SJSA1 (cell line): ENCODE measurements around the gene TREX2. TPM values are rescaled to one million over a fixed set of nuclear protein-coding genes. Genes with fewer than 3 reads are reported as not detected.

Experiments
- DNase-seq, 2 experiments: peaks; one replicate each; pipeline ENCODE4 v3.0.0-alpha.2; 2015 to 2020; ENCODE audit warnings: low spot score in 2 of 2, low read depth in 1 of 2
- H3K27ac ChIP-seq: fragments of 250-450 bp; sonication (Bioruptor Pico); 2 replicates; pipeline ENCODE4 v1.5.1; 2020; ENCODE audit warnings: mild to moderate bottlenecking, moderate library complexity
- H3K27me3 ChIP-seq: fragments of 250-450 bp; sonication (Bioruptor Pico); replicated peaks from 2 replicates; pipeline ENCODE4 v1.5.1; 2020; ENCODE audit warnings: mild to moderate bottlenecking, moderate library complexity
- H3K36me3 ChIP-seq: fragments of 250-450 bp; sonication (Bioruptor Pico); 2 replicates; pipeline ENCODE4 v1.5.1; 2020; ENCODE audit warnings: mild to moderate bottlenecking
- H3K4me1 ChIP-seq: fragments of 250-450 bp; sonication (Bioruptor Pico); replicated peaks from 2 replicates; pipeline ENCODE4 v1.6.1; 2021; ENCODE audit warnings: mild to moderate bottlenecking
- H3K4me3 ChIP-seq: fragments of 250-450 bp; sonication (Bioruptor Pico); 2 replicates; pipeline ENCODE4 v1.5.1; 2020; ENCODE audit warnings: mild to moderate bottlenecking
- H3K9me3 ChIP-seq: fragments of 250-450 bp; sonication (Bioruptor Pico); replicated peaks from 2 replicates; pipeline ENCODE4 v1.5.1; 2020; ENCODE audit warnings: mild to moderate bottlenecking
- total RNA-seq: library from RNA; depleted of rRNA; stranded (reverse); fragments of >200 nt; shearing (Covaris generic); gene quantifications from 2 replicates; pipeline ENCODE4 v1.2.3, GENCODE V29; 2014

Gene TREX2
- total RNA-seq, 1 experiment from 2014 or later = 0.39 TPM

GRCh38 chrX:153470411-153471363 is 24.8 kb upstream of the TREX2 start, which contains the start of gene HAUS7:
Gene HAUS7, minus strand, starts transcription at chrX:153470576. Its CDS starts 19 bp downstream, at chrX:153470557.
- Histone ChIP-seq H3K9me3 (no peaks in the 10 kb centered on the region), H3K4me1 (peaks cover 13% of the 10 kb centered on the region), H3K4me3 (peak within 1 kb of the TSS; percentile 74), H3K36me3 (no peaks in the 10 kb centered on the region), H3K27ac (peak within 1 kb of the TSS; percentile 50), H3K27me3 (no peaks in the 10 kb centered on the region)
- DNase-seq = peak; percentile 71 to 83

GRCh38 chrX:153469811-153470410 is 24.1 kb upstream of the TREX2 start:
- Histone ChIP-seq H3K4me3 (peak overlapping the region; percentile 74), H3K9me3 (no peaks in the 10 kb centered on the region), H3K27me3 (no peaks in the 10 kb centered on the region), H3K4me1 (peaks cover 13% of the 10 kb centered on the region), H3K36me3 (no peaks in the 10 kb centered on the region), H3K27ac (peak overlapping the region; percentile 50)
- DNase-seq = peak; percentile 51 to 65

GRCh38 chrX:153468008-153468580 is 22.2 kb upstream of the TREX2 start:
- Histone ChIP-seq H3K36me3 (0 out of 2 replicates have a peak, but pooled peaks cover 5% of the 10 kb centered on the region), H3K4me1 (peaks cover 13% of the 10 kb centered on the region), H3K27ac (no peak overlapping the region), H3K4me3 (no peak overlapping the region), H3K27me3 (no peaks in the 10 kb centered on the region), H3K9me3 (no peaks in the 10 kb centered on the region)
- DNase-seq = no peak

- no peaks in the 10 kb centered on the region for H3K9me3 ChIP-seq
- DNase-seq = no peak
- H3K4me1 ChIP-seq = peaks cover 4% of the 10 kb centered on the region
- no peak overlapping the region for H3K4me3 ChIP-seq
- 0 out of 2 replicates have a peak, but pooled peaks cover 5% of the 10 kb centered on the region for H3K36me3 ChIP-seq
- no peaks in the 10 kb centered on the region for H3K27me3 ChIP-seq
- no peak overlapping the region for H3K27ac ChIP-seq
These were observed 20.0 kb upstream of the TREX2 start for GRCh38 chrX:153465691-153466380.

GRCh38 chrX:153464116-153464515 is 18.3 kb upstream of the TREX2 start:
- Histone ChIP-seq H3K4me3 (no peak overlapping the region), H3K27me3 (no peaks in the 10 kb centered on the region), H3K9me3 (no peaks in the 10 kb centered on the region), H3K27ac (no peak overlapping the region), H3K36me3 (0 out of 2 replicates have a peak, but pooled peaks cover 5% of the 10 kb centered on the region), H3K4me1 (no peaks in the 10 kb centered on the region)
- no peak for DNase-seq

DNA sequence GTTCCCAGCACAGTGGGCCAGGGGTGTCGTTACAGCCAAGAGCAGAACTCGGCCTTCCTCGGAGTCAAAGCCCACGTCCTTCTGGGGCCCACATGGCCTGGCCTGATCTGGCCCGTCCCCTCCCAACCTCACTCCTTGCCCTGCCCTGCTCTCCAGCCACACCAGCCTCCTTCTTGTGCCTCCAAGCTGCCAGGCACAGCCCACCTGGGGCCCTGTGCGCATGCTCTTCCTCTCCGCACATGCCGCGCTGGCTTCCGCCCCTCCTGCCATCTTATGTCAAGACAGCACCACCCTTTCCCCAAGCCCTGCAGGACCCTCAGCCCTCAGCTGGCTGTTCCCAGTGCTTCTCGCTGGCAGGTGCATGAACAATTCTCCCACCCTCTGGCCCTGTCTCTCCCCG is 17.7 kb upstream of the TREX2 start:
- Histone ChIP-seq H3K36me3 (0 out of 2 replicates have a peak, but pooled peaks cover 5% of the 10 kb centered on the region), H3K27me3 (no peaks in the 10 kb centered on the region), H3K9me3 (no peaks in the 10 kb centered on the region), H3K4me1 (no peaks in the 10 kb centered on the region), H3K27ac (no peak overlapping the region), H3K4me3 (no peak overlapping the region)
- DNase-seq = no peak

- no peaks in the 10 kb centered on the region for H3K9me3 ChIP-seq
- no peak overlapping the region for H3K27ac ChIP-seq
- 0 out of 2 replicates have a peak, but pooled peaks cover 5% of the 10 kb centered on the region for H3K36me3 ChIP-seq
- no peak overlapping the region for H3K4me3 ChIP-seq
- H3K4me1 ChIP-seq = no peaks in the 10 kb centered on the region
- DNase-seq = no peak
- no peaks in the 10 kb centered on the region for H3K27me3 ChIP-seq
These were observed 17.2 kb upstream of the TREX2 start for GRCh38 chrX:153463031-153463430.

GRCh38 chrX:153462291-153462690 is 16.4 kb upstream of the TREX2 start:
- no peak overlapping the region for H3K27ac ChIP-seq
- no peaks in the 10 kb centered on the region for H3K4me1 ChIP-seq
- H3K36me3 ChIP-seq = 0 out of 2 replicates have a peak, but pooled peaks cover 5% of the 10 kb centered on the region
- no peak overlapping the region for H3K4me3 ChIP-seq
- H3K9me3 ChIP-seq = no peaks in the 10 kb centered on the region
- no peaks in the 10 kb centered on the region for H3K27me3 ChIP-seq
- DNase-seq = no peak

DNA sequence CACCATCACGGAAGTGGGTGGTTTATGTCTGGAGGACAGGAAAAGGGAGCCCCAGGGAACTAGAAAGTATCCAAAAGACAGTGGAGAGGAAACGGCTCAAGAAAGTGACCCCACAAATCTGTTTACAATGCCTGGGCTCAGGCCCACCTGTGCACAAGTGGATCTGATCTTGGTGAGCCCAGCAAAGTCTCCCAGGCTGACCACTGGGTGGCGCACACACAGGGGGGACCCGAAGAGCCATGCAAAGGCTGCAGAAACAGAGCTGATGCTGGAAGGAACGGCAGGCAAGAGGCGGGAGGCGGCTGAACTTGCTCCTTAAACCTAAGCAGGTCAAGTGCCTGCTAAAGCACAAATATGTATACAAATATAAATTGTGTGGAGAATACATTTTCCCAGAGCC is 15.0 kb upstream of the TREX2 start:
- peak in 1 of 2 experiments; percentile 15 for DNase-seq
- no peak overlapping the region for H3K27ac ChIP-seq

GRCh38 chrX:153459986-153460385 is 14.1 kb upstream of the TREX2 start:
- no peak overlapping the region for H3K4me3 ChIP-seq
- no peaks in the 10 kb centered on the region for H3K4me1 ChIP-seq
- no peak overlapping the region for H3K27ac ChIP-seq
- 0 out of 2 replicates have a peak, but pooled peaks cover 5% of the 10 kb centered on the region for H3K36me3 ChIP-seq
- H3K9me3 ChIP-seq = no peaks in the 10 kb centered on the region
- H3K27me3 ChIP-seq = no peaks in the 10 kb centered on the region
- no peak for DNase-seq

More for the DNA sequence above, 15.0 kb upstream of the TREX2 start:
- no peak overlapping the region for H3K4me3 ChIP-seq
- H3K9me3 ChIP-seq = no peaks in the 10 kb centered on the region
- no peaks in the 10 kb centered on the region for H3K27me3 ChIP-seq
- H3K4me1 ChIP-seq = no peaks in the 10 kb centered on the region
- H3K36me3 ChIP-seq = 0 out of 2 replicates have a peak, but pooled peaks cover 5% of the 10 kb centered on the region

DNA sequence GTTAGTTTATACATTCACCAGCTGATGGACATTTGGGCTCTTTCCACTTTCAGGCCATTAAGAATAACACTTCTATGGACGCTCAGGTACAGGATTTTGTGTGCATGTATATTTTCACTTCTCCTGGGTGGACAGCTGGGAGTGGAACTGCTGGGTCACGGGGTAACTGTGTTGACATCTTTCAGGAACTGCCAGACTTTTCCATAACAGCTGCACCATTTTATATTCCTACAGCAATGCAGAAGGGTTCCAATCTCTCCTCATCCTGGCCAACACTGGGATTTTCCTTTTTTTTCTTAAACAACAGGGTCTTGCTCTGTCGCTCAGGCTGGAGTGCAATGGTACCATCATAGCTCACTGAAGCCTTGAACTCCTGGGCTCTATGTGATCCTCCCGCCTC is 12.6 kb upstream of the TREX2 start:
- no peak for DNase-seq
- Histone ChIP-seq H3K27ac (no peak overlapping the region), H3K4me3 (no peak overlapping the region), H3K9me3 (no peaks in the 10 kb centered on the region), H3K27me3 (no peaks in the 10 kb centered on the region), H3K4me1 (no peaks in the 10 kb centered on the region), H3K36me3 (no peaks in the 10 kb centered on the region)

DNA sequence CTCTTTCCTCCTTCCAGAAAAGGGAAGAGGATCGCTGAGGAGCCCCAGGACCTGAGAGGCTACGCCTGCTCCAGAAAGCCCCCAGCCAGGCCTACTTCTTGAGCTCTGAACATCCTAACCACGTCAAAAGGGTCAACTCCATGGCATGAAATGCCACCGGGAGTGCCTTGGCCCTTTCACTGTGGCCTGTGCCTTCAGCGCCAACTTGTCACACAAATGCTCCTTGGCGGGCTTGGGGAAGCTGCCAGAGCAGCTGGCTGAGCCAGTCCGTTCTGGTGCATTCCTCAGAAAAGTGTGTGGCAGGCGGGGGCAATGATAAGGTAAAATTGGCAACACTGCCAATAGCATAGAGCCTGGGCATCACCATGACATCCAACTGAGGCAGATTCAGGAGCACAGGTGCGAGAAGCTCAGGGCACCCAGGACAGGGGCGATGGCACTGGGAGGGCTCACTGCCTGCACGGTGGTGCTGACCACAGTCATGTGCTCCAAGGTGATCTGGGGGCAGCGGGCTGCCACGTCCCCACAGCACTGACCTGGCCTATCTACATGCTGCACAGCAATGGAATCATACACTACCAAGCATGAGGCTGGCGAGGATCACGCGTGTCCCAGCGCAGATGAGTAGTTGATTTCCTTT is 12.1 kb upstream of the TREX2 start:
- no peak for DNase-seq
- no peaks in the 10 kb centered on the region for H3K9me3 ChIP-seq
- H3K27ac ChIP-seq = no peak overlapping the region
- no peak overlapping the region for H3K4me3 ChIP-seq
- no peaks in the 10 kb centered on the region for H3K36me3 ChIP-seq
- H3K4me1 ChIP-seq = no peaks in the 10 kb centered on the region
- no peaks in the 10 kb centered on the region for H3K27me3 ChIP-seq
